K562 (cell line): Measurements from ENCODE around the gene TBL1X. TPM values are rescaled to one million over a fixed set of nuclear protein-coding genes. Genes with fewer than 3 reads are reported as not detected.

Experiments
- ATAC-seq: fragments of 200-7000 bp; cut with Tn5 transposase; 3 replicates; pipeline ENCODE4 v1.9.1; 2020; ENCODE audit warnings: moderate library complexity
- BruUV-seq: library from RNA; stranded (reverse); fragments of 400-500 nt; replicated peaks from 2 replicates; lab custom pipeline; 2021; lab: Mats Ljungman, UMichigan
- CTCF ChIA-PET: fragments of 300-600 bp; formaldehyde crosslinking; extraction: SDS; loops from one replicate; lab custom pipeline; 2021; ENCODE audit warnings: low intra/inter-chr PET ratio; lab: Yijun Ruan, JAX
- POLR2A ChIA-PET: fragments of 300-600, 350-650 bp; sonication (Branson Sonifier 250); formaldehyde crosslinking; extraction: SDS; loops from one replicate; lab custom pipeline; 2021; ENCODE audit warnings: antibody characterized with exemption, inconsistent platforms; lab: Yijun Ruan, JAX
- DNase-seq, 4 experiments: peaks; one replicate each; pipeline versions ENCODE4 v3.0.0 to v3.0.0-alpha.2; 2011 to 2018; ENCODE audit warnings: low spot score in 3 of 4, mixed read lengths in 3 of 4; ENCODE audit errors: extremely low read depth in 1 of 4
- FAIRE-seq: peaks from 2 replicates; lab custom pipeline; 2011; peaks lifted over from hg19 to GRCh38; lab: Jason Lieb, UNC
- H2AFZ ChIP-seq: 2 replicates; pipeline ENCODE4 v1.6.0; 2011; ENCODE audit warnings: low read depth, low read length, control low read depth, inconsistent platforms
- H3K27ac ChIP-seq: fragments of 200-600 bp; 3 replicates; pipeline ENCODE4 v1.8.0; 2011; ENCODE audit warnings: low read depth, mild to moderate bottlenecking, control low read depth, inconsistent platforms, low read length, moderate library complexity, mixed read lengths; ENCODE audit errors: extremely low read depth
- H3K27me3 ChIP-seq, 2 experiments: fragments of 300-600 bp in 1 of 2; 2 replicates in 1 of 2; 3 replicates in 1 of 2; pipeline versions ENCODE4 v1.6.0 to v1.8.0; 2011; ENCODE audit warnings: inconsistent platforms in 2 of 2, low read length in 2 of 2, mild to moderate bottlenecking in 1 of 2, mixed read lengths in 1 of 2, moderate library complexity in 1 of 2; ENCODE audit not compliant: control insufficient read depth in 2 of 2, insufficient read depth in 2 of 2
- H3K36me3 ChIP-seq: fragments of 300-600 bp; 3 replicates; pipeline ENCODE4 v1.8.0; 2011; ENCODE audit warnings: mild to moderate bottlenecking, low read length, inconsistent platforms; ENCODE audit not compliant: control insufficient read depth, insufficient read depth
- H3K4me1 ChIP-seq, 2 experiments: fragments of 200-600 bp in 1 of 2; replicated peaks in 1 of 2; 2 replicates in 1 of 2; 3 replicates in 1 of 2; pipeline versions ENCODE4 v1.5.1 to v1.8.0; 2011; ENCODE audit warnings: inconsistent platforms in 2 of 2, low read length in 2 of 2, mild to moderate bottlenecking in 1 of 2, mixed read lengths in 1 of 2, moderate library complexity in 1 of 2; ENCODE audit not compliant: control insufficient read depth in 2 of 2, insufficient read depth in 2 of 2
- H3K4me2 ChIP-seq: 2 replicates; pipeline ENCODE4 v1.6.1; 2011; ENCODE audit warnings: low read length, control low read depth, inconsistent platforms, mixed read lengths; ENCODE audit not compliant: insufficient read depth
- H3K4me3 ChIP-seq: fragments of 200-600 bp; sonication (generic), shearing (Covaris generic); 2 replicates; pipeline ENCODE4 v1.5.1; 2016; ENCODE audit warnings: control low read depth, inconsistent platforms
- H3K79me2 ChIP-seq: fragments of 200-600 bp; 3 replicates; pipeline ENCODE4 v1.8.0; 2011; ENCODE audit warnings: low read length, inconsistent platforms; ENCODE audit not compliant: control insufficient read depth, insufficient read depth
- H3K9ac ChIP-seq, 2 experiments: 2 replicates each; pipeline versions ENCODE4 v1.6.0 to v1.6.1; 2011; ENCODE audit warnings: low read depth in 2 of 2, low read length in 2 of 2, control low read depth in 1 of 2, inconsistent platforms in 1 of 2, mild to moderate bottlenecking in 1 of 2, mixed read lengths in 1 of 2; ENCODE audit not compliant: insufficient read depth in 1 of 2
- H3K9me1 ChIP-seq: one replicate; pipeline ENCODE4 v1.6.0; 2011; ENCODE audit warnings: inconsistent platforms, mild to moderate bottlenecking, low read length, moderate library complexity; ENCODE audit not compliant: control insufficient read depth, insufficient read depth
- H3K9me3 ChIP-seq: replicated peaks from 2 replicates; pipeline ENCODE4 v1.5.1; 2011; ENCODE audit warnings: low read depth, low read length, inconsistent platforms; ENCODE audit not compliant: control insufficient read depth, insufficient read depth
- H4K20me1 ChIP-seq: replicated peaks from 2 replicates; pipeline ENCODE4 v1.6.1; 2011; ENCODE audit warnings: low read length, inconsistent platforms, mixed read lengths; ENCODE audit not compliant: control insufficient read depth, insufficient read depth
- NFATC3 ChIP-seq: fragments of 450-650 bp; IDR thresholded peaks from 2 replicates; pipeline ENCODE4 v1.6.1; 2017; ENCODE audit warnings: mild to moderate bottlenecking
- NR2C1 ChIP-seq, 2 experiments: fragments of 450-650 bp; IDR thresholded peaks; 2 replicates each; pipeline ENCODE4 v1.6.1; 2017; ENCODE audit warnings: mild to moderate bottlenecking in 2 of 2, antibody characterized with exemption in 1 of 2, inconsistent platforms in 1 of 2, missing compliant biosample characterization in 1 of 2, missing genetic modification characterization in 1 of 2
- TAL1 ChIP-seq: fragments of 450-650 bp; IDR thresholded peaks from 2 replicates; pipeline ENCODE4 v1.6.1; 2016; ENCODE audit warnings: mild to moderate bottlenecking
- ZFP36 ChIP-seq: fragments of 150-350 bp; IDR thresholded peaks from 2 replicates; pipeline ENCODE4 v1.6.1; 2018; ENCODE audit warnings: low read length, low read depth; ENCODE audit not compliant: partially characterized antibody
- ZNF124 ChIP-seq: sonication (generic); formaldehyde crosslinking; IDR thresholded peaks from 2 replicates; pipeline ENCODE4 v1.8.1; 2022; ENCODE audit warnings: missing genetic modification reagents
- ZNF140 ChIP-seq: fragments of 250-450 bp; sonication (Bioruptor Pico); IDR thresholded peaks from 2 replicates; pipeline ENCODE4 v1.8.0; 2021; ENCODE audit warnings: moderate library complexity, mild to moderate bottlenecking, inconsistent platforms
- ZZZ3 ChIP-seq: fragments of 450-650 bp; IDR thresholded peaks from 2 replicates; pipeline ENCODE4 v1.6.1; 2016; ENCODE audit warnings: antibody characterized with exemption, mild to moderate bottlenecking, moderate library complexity
- WGBS: fragments of 100-300 bp; shearing (Covaris generic); methylation state at CpG from one replicate; pipeline ENCODE4 v1.1.6; 2016; ENCODE audit warnings: low coverage, mixed read lengths; ENCODE audit not compliant: insufficient coverage; ENCODE audit errors: missing lambda C conversion rate; 5-methylcytosine and 5-hydroxymethylcytosine counted together
- in situ Hi-C: fragments of 300-500 bp; cut with MboI; formaldehyde crosslinking; loops from 4 replicates; pipeline ENCODE4 v1.15.0; 2018; ENCODE audit warnings: inconsistent platforms, mixed read lengths
- intact Hi-C: fragments of 100-400 bp; cut with micrococcal nuclease; formaldehyde crosslinking; loops from 2 replicates; pipeline ENCODE4 v1.14.2; 2022
- polyA plus RNA-seq, 8 experiments: library from polyadenylated mRNA; depleted of rRNA in 4 of 8; stranded (reverse) in 5 of 8; unstranded in 3 of 8; fragments of >200 nt; fragmentation: Nextera tagmentation in 2 of 8; fragmentation: Illumina TruSeq in 1 of 8; extraction: Ambion mirVana in 2 of 8; extraction: Trizol in 1 of 8; gene quantifications; 2 replicates each; pipeline versions ENCODE4 v1.2.1 to v1.2.3, GENCODE V29; 2011 to 2014; ENCODE audit warnings: inconsistent platforms in 1 of 8, missing spikeins in 1 of 8
- total RNA-seq, 7 experiments: library from RNA; depleted of rRNA in 6 of 7; stranded (reverse); fragments of >200 nt in 6 of 7; fragmentation: Illumina TruSeq in 2 of 7; extraction: Trizol in 2 of 7; gene quantifications; 2 replicates each; pipeline versions ENCODE4 v1.2.1 to v1.2.3, GENCODE V29; 2011 to 2021; ENCODE audit warnings: low replicate concordance in 1 of 7
- TF ChIP-seq, protein P1 (sequence below): fragments of 450-650 bp; IDR thresholded peaks from 2 replicates; pipeline ENCODE4 v1.6.1; 2016; ENCODE audit warnings: mild to moderate bottlenecking
- TF ChIP-seq, protein P2 (sequence below), 3 experiments: fragments of 200-800 bp in 1 of 3; fragments of 250-450 bp in 1 of 3; fragments of 450-650 bp in 1 of 3; sonication (Bioruptor Pico) in 1 of 3; sonication (Bioruptor generic) in 1 of 3; formaldehyde crosslinking in 1 of 3; IDR thresholded peaks; 2 replicates each; pipeline versions ENCODE4 v1.6.1 to v1.8.0; 2016 to 2022; ENCODE audit warnings: mild to moderate bottlenecking in 2 of 3, missing genetic modification characterization in 2 of 3, missing compliant biosample characterization in 1 of 3, moderate library complexity in 1 of 3

TBL1X gene
- total and polyA plus RNA-seq, 9 of the 15 experiments (the other 6 are each of a cell fraction or from before 2014, with no cell fraction given) = 6.0 to 49.6 (median 19.7) TPM

DNA sequence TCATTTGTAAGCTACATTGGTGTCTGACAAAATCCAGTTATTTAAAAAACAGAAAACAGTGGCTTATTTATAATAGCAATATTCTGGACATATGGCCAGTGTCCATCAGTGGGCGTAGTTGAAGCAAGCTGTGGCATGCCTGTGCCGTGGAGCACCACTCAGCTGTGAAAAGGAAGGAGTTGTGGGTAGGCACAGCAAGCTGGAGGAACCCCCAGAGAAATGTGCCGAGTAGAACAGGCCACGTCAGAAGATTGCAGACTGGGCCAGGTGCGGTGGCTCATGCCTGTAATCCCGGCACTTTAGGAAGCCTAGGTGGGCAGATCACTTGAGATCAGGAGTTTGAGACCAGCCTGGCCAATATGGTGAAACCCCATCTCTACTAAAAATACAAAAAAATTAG is 198.4 kb downstream of the TBL1X start (continued):
- TF ChIP-seq, protein P1, sequence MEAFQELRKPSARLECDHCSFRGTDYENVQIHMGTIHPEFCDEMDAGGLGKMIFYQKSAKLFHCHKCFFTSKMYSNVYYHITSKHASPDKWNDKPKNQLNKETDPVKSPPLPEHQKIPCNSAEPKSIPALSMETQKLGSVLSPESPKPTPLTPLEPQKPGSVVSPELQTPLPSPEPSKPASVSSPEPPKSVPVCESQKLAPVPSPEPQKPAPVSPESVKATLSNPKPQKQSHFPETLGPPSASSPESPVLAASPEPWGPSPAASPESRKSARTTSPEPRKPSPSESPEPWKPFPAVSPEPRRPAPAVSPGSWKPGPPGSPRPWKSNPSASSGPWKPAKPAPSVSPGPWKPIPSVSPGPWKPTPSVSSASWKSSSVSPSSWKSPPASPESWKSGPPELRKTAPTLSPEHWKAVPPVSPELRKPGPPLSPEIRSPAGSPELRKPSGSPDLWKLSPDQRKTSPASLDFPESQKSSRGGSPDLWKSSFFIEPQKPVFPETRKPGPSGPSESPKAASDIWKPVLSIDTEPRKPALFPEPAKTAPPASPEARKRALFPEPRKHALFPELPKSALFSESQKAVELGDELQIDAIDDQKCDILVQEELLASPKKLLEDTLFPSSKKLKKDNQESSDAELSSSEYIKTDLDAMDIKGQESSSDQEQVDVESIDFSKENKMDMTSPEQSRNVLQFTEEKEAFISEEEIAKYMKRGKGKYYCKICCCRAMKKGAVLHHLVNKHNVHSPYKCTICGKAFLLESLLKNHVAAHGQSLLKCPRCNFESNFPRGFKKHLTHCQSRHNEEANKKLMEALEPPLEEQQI = no peak
- TF ChIP-seq TAL1 (no peak), ZNF124 (no peak), NR2C1 (IDR thresholded peaks at IDR 0.05) (no peak), NR2C1 (tag; IDR thresholded peaks at IDR 0.05) (no peak), NFATC3 (no peak)

DNA sequence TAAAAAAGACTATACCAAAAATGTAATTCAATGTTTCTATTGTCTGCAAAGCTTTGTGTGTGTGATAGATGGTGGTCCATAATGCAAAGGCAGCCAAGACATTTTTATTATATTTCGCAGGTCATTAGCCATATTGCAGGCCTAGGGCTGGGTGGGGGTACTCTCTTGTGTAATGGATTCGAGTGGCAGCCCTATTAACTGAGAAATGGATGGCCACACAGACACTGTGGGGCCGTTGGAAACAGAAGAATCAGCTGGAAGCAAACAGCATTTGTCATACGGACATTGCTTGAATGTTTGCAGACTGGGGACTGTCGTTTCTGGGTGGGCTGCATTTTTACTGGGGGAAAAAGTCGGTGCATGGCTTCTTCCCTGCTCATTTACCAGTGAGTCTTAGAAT is 199.4 kb downstream of the TBL1X start:
- Histone ChIP-seq H3K4me2 (no peak overlapping the region), H2AFZ (no peak overlapping the region), H3K9ac (no peak overlapping the region), H4K20me1 (no peaks in the 10 kb centered on the region), H3K79me2 (no peaks in the 10 kb centered on the region), H3K9me3 (no peaks in the 10 kb centered on the region), H3K4me3 (no peak overlapping the region), H3K36me3 (peaks cover 8% of the 10 kb centered on the region; the same call in 2 of the 3 replicates), H3K4me1 (no peaks in the 10 kb centered on the region), H3K27me3 (no peaks in the 10 kb centered on the region), H3K9me1 (no peaks in the 10 kb centered on the region), H3K27ac (no peak overlapping the region)
- in situ Hi-C loops (no loop called here), intact Hi-C loops (no loop called here)
- no peak for DNase-seq
- TF ChIP-seq ZNF140 (no peak), ZFP36 (no peak), ZZZ3 (no peak)
- TF ChIP-seq, protein P2, sequence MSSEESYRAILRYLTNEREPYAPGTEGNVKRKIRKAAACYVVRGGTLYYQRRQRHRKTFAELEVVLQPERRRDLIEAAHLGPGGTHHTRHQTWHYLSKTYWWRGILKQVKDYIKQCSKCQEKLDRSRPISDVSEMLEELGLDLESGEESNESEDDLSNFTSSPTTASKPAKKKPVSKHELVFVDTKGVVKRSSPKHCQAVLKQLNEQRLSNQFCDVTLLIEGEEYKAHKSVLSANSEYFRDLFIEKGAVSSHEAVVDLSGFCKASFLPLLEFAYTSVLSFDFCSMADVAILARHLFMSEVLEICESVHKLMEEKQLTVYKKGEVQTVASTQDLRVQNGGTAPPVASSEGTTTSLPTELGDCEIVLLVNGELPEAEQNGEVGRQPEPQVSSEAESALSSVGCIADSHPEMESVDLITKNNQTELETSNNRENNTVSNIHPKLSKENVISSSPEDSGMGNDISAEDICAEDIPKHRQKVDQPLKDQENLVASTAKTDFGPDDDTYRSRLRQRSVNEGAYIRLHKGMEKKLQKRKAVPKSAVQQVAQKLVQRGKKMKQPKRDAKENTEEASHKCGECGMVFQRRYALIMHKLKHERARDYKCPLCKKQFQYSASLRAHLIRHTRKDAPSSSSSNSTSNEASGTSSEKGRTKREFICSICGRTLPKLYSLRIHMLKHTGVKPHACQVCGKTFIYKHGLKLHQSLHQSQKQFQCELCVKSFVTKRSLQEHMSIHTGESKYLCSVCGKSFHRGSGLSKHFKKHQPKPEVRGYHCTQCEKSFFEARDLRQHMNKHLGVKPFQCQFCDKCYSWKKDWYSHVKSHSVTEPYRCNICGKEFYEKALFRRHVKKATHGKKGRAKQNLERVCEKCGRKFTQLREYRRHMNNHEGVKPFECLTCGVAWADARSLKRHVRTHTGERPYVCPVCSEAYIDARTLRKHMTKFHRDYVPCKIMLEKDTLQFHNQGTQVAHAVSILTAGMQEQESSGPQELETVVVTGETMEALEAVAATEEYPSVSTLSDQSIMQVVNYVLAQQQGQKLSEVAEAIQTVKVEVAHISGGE (CRISPR knock-in tag; IDR thresholded peaks at IDR 0.05) = no peak
- POLR2A ChIA-PET = no interaction called here
- 78% methylated on average over 5 of the region's 6 CpGs for WGBS
- no TSS peak for BruUV-seq
- FAIRE-seq = no peak
- CTCF ChIA-PET = no interaction called here
- ATAC-seq = no peak
